NCI-H2227 (cell line): ENCODE data around the gene ARHGEF1.
"Not testable (repeated sequence)": the region's sequence is repeated elsewhere in the genome, so short reads cannot be mapped to it uniquely, and the experiment has no call there.

Experiments
- DNase-seq: peaks from one replicate; lab custom pipeline; 2025; ENCODE audit not compliant: unreplicated experiment; lab: John Stamatoyannopoulos, UW

The ARHGEF1 gene

GRCh38 chr19:41904118-41904870 lies 21.3 kb downstream of the ARHGEF1 start:
- no peak for DNase-seq

DNA sequence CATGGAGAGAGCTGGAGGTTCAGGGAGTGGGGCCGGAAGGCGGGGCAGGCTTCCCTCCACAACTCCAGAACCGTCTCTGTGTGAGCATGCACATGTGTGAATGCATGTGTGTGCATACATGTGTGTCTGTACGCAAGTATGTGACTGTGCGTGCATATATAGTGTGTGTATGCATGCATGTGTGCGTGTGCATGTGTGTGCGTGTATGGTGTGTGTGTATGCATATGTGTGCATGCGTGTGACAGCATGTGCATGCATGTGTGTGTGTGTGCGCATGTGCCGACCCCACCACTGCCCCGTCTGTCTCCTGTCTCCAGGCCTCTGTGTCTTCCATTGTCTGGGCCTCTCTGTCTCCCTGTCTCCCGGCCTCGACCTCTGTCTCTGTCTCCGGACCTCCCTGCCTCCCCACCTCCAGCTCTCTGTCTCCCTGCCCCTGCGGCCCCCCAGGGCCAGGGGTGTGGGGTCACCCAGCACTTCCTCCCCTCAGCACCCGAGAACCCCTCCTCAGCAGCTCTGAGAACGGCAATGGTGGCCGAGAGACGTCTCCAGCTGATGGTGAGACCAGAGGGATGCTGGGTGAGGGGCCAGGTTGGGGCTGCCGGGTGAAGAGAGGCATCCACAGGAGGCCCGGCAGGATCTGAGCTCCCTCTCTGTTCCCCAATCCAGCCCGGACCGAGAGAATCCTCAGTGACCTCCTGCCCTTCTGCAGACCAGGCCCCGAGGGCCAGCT lies 22.5 kb downstream of the ARHGEF1 start:
- no peak for DNase-seq

- DNase-seq: no peak
Observed at GRCh38 chr19:41906271-41906670, 23.3 kb downstream of the ARHGEF1 start.

DNA sequence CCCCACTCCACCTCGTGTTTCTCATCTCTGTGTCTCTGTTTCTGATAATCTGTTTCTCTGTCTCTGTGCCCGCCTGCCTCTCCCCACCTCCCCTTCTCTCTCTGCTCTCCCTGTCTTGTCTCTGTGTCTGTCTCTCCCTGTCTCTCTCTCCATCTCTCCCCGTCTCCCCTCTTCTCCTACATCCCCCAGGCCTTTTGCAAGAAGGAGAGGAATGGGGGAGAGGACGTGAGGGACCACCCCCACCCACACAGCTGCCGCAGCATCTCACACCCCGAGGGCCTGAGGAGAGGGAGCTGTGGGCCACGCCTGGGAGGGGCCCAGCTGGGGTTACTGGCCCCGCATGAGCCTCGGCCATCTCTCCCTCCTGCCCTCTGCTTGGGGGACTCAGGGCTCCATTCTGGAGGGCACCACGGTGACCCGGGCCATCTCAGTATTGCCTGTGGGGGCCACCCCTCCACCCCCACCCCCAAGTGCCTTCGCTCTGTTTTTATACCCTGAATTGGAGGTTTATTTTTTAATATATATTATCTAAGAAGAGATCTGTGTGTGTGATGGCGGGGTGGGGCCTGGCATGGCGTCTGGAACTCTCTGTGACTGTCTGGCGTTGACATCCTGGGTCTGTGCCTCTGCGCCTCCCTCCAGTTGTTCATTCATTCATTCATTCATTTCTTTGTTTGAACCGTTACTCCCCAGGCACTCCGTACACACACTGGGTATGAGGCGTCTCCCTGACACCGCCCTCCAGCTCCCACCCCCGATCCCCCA lies 24.1 kb downstream of the ARHGEF1 start:
- no peak for DNase-seq

DNA sequence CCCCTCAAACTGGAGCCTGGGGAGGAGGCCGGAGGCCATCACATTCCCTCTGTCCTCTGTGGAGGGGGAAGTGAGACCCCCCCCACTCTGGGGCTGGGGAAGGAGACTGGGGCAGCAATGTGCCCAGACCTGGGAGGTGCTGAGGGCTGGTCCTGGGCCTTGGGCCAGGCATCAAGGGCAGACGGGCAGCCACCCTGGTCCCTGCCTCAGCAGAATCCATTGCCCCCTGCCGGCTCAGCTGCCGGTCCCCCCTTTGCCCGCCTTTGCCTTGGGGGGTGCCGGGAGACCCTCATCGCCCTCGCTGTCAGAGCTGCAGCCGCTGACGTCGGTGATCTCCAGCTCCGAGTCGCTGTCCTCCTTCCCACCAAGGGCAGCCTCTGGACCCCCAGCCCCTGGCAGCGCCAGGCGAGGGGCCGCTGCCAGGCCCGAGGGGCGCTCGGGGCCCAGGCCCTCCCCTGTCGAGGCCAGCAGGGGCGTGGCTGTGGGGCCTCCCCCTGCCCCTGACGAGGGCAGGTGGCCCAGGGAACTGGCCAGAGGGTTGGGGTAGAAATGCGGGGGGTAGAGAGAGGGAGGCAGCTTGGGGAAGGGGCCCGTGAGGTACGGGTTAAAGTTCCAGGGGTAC lies 25.1 kb downstream of the ARHGEF1 start:
- DNase-seq: no peak

- no peak for DNase-seq
Observed at GRCh38 chr19:41908724-41909464, 25.9 kb downstream of the ARHGEF1 start.

GRCh38 chr19:41909706-41910105 lies 26.7 kb downstream of the ARHGEF1 start:
- no peak for DNase-seq

DNA sequence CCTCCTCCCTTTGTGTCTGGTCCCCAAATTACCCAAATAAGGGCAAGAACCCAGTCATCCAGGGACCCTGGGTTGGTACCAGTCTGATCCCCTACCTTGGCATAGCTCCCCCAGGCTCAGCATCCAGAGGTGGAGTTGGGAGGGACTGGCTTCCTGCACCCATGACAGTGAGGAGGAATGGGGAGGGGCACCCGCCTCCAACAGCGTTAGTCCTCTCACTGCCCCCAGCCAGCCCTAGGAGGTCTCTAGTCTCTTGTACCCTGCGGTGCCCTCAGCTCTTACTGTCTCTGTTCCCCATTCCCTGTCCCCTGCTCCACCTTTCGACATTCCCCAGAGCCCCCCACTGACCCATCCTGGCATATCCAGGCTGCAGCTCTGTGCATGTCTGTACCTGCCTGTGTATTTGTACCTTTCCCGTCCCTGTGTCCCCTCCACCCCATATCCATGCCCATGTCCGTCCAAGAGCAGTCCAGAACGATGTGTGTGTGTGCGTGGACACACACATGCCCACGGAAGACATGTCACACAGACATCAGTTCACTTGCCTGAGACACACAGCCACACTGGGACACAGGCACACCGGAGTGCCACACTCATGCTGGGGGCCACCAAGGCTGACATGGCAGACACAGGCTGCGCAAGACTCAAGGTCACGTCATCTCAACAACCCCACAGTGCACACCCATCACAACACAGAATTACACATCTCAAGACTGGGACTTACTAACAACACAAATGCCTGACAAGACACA lies 27.4 kb downstream of the ARHGEF1 start:
- DNase-seq: no peak

DNA sequence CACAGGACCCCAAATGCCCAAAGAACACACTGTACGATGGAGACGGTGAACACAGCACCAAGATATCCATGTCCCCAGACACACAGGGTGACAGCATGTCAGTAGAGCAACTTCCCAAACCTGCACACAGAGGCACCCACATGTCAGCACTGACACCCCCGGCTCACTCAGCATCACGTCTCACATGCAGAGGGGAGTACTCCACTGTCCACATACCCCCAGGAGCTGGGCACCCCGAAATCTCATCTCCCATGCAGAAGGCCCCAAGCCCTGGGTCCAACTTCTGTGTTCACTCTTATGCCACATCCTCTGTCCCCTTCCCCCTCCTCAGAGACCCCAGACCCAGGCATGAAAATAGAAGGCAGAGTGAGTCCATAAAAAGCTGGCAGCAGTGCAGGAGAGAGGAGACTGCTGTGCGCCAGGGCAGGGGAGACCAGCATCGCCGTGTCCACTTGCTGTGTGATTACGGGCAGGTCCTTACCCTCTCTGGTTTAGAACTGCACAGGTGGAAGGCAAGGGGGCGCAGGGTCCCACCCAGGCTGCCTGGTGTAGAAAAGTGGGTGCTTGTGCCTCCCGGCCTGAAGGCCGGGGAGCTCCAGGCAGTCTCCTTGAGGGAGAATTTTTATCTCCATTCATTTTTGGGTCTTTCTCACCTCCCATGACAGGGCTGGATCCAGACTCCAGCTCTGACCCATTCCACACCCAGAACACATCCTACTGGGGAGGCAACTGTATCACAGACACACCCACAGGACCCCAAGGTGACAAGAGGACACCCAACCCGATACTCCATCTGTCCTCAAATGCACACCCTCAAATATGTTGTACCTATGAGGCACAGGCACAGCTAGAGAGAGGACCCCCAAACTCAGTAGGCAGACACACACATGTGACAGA lies 28.3 kb downstream of the ARHGEF1 start:
- DNase-seq: no peak

DNA sequence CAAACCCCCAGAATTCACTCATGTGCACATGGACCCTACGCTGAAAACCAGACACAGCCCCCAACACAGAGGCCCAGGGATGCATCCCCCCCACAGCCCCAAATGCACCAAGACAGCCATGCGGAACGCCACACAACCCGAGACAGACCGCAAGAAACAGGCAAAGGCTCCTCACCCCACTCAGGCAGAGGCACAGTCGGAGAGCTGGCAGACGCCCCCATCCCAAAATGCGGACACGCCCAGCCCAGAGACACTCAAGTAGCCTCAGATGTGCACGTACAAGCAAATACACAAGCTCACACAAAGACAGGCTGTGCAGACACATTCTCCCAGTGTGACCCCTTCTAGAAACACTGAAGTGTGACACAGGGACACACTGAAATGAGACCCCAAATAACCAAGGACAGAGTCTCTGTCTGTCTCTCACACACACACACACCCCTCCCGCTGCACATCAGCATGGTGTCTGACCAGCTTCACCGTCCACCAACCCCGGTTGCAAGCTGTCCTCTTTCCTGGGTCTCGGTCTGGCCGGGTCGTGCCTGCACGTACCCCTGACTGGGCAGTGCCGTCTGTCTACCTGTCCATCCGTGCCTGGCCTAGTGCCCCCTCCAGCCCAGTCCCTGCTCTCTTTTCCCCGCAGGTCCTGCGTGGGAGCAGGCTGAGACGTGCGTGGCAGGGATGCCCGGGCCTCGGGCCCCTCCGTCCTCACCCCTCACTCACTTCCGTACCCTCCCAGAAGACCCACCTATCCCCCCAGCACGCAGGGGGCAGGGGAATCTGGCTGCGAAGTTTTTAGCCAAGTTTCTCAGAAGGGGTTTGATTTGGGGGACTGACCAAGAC lies 29.1 kb downstream of the ARHGEF1 start:
- no peak for DNase-seq

DNA sequence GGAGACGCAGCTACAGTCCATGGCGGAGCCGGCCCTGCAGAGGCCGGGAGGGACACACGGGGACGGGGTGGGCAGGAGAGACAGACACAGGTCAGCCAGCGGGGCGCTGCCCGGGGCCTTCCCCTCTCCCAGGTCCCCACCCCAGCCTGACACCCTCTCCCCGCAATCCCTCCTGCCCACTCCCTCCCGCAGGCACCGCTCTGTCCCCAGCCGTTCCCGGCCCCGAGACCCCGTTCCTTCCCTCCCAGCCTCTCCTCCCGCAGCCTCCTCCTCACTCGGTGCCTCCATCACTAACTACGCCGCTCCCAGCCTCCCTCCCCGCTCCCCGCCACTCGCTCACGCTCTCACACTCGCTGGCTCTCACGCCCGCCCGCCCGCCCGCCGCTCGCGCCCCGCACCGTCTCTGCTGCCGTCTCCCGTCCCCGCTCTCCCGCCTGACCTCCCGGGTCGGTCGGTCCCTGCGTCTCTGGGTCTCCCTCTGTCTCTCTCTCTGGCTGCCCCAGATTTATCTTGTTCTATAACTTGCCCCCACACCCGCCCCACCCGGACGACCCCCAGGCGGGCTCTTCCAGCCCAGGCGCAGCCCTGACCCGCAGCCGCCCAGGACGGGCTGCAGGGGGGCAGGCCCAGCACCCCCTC lies 30.0 kb downstream of the ARHGEF1 start:
- peak; percentile 44 for DNase-seq

- DNase-seq: no peak
Observed at GRCh38 chr19:41913538-41914423, 30.8 kb downstream of the ARHGEF1 start.

DNA sequence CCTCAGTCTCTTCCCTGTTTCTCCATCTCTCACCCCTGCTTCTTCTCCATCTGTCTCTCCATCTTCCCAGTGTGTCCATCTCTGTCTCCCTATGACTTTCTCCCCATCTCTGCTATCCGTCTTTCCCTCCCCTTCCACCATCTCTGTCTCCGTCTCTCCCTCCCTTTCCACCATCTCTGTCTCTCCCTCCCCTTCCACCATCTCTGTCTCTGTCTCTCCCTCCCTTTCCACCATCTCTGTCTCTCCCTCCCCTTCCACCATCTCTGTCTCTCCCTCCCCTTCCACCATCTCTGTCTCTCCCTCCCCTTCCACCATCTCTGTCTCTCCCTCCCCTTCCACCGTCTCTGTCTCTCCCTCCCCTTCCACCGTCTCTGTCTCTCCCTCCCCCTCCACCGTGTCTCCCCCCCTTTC lies 31.4 kb downstream of the ARHGEF1 start:
- not testable (repeated sequence) for DNase-seq

DNA sequence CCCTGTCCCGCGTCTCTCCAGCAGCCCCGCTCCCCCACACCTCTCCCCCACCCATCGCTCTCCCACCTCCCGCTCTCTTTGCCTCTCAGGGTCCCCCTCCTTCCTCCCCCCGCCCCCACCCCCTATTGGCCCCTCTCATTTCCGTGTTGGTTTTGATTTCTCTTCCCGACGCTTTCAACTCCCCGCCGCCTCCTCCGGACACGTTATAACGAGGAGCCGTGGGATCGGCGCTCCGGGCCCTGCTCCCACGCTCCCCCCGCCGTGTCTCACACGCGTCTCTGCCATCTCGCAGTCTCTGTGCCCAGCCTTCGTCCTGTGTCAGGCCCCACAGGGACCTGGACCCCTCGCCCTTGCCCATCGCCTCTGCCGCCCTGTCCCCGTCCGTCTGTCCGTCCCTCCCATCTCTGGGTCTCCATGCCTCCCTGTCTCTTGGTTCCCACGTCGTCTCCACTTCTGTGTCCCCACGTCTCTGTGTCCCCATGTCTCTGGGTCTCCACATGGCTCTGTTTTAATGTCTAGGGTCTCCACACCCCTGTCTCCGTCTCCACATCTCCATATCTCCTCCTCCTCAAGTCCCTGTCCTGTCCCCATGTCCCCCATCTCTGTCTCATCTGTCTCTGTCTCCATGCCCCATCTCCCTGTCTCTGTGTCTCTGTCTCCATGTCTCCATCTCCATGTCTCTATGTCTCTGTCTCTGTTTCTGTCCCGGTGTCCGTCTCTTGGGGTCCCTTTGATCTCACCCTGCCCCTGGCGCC lies 32.2 kb downstream of the ARHGEF1 start:
- DNase-seq: no peak

DNA sequence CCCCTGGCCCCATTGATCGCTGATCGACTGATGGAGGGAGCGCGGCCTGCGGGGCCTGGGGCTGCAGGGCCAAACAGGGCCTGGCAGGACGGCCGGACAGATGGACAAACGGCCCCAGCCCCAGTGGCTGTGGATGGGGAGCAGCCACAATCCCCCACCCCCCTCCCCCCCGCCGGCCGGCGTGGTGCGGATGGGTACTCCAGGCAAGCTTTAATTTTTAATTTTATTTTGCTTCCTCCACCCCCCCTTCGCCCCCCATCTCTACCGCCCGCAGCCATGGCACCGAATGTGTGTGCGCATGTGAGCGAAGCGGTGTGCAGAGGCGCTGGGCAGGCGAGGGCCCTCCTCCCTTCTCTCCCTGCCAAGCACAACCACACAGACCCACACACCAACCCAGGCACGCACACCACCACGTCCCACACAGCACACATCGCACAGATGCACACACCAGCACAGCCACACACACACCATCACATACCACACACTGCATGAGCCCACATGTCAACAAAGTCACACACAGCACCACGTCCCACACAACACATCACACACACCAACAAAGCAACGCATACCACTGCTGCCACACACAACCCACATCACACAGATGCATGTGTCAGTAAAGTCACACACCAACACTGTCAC lies 32.9 kb downstream of the ARHGEF1 start:
- DNase-seq: no peak
